DND-41 (cell line): ENCODE measurements around the gene ID3.

Experiments
- CTCF ChIP-seq: IDR thresholded peaks from 2 replicates; pipeline ENCODE4 v1.5.1; 2012; ENCODE audit warnings: borderline replicate concordance, low read length, moderate library complexity, mild to moderate bottlenecking; ENCODE audit not compliant: poor library complexity, severe bottlenecking; ENCODE audit errors: extremely low read depth
- EZH2 ChIP-seq: IDR thresholded peaks from 3 replicates; pipeline ENCODE4 v1.6.1; 2012; ENCODE audit warnings: borderline replicate concordance, low read depth, mild to moderate bottlenecking, moderate library complexity, low read length, inconsistent platforms; ENCODE audit not compliant: severe bottlenecking

GRCh38 chr1:23527366-23527765, 31.9 kb downstream of the ID3 start:
- TF ChIP-seq CTCF (no peak), EZH2 (no peak)
